GM12878 (cell line): ENCODE data around the gene METTL8.

ENCODE experiments used
- CREB1 ChIP-seq: IDR thresholded peaks from 2 replicates; pipeline ENCODE4 v1.6.1; 2012; ENCODE audit warnings: low read depth, mild to moderate bottlenecking, inconsistent platforms
- MTA3 ChIP-seq: IDR thresholded peaks from 2 replicates; pipeline ENCODE4 v1.6.1; 2012; ENCODE audit warnings: low read length, inconsistent platforms, borderline replicate concordance
- RAD21 ChIP-seq: IDR thresholded peaks from 2 replicates; pipeline ENCODE4 v1.6.1; 2011; ENCODE audit warnings: mild to moderate bottlenecking, low read depth, low read length, moderate library complexity; ENCODE audit not compliant: insufficient read depth
- TF ChIP-seq, protein P1 (sequence below), 3 experiments: IDR thresholded peaks in 2 of 3; conservative IDR thresholded peaks in 1 of 3; 2 replicates each; pipeline ENCODE4 v1.5.1; 2011; ENCODE audit warnings: low read depth in 3 of 3, low read length in 3 of 3, mild to moderate bottlenecking in 3 of 3, control low read depth in 2 of 3, moderate library complexity in 2 of 3, inconsistent platforms in 1 of 3, mixed read lengths in 1 of 3; ENCODE audit not compliant: control insufficient read depth in 2 of 3, insufficient read depth in 1 of 3; ENCODE audit errors: extremely low read depth in 1 of 3

DNA sequence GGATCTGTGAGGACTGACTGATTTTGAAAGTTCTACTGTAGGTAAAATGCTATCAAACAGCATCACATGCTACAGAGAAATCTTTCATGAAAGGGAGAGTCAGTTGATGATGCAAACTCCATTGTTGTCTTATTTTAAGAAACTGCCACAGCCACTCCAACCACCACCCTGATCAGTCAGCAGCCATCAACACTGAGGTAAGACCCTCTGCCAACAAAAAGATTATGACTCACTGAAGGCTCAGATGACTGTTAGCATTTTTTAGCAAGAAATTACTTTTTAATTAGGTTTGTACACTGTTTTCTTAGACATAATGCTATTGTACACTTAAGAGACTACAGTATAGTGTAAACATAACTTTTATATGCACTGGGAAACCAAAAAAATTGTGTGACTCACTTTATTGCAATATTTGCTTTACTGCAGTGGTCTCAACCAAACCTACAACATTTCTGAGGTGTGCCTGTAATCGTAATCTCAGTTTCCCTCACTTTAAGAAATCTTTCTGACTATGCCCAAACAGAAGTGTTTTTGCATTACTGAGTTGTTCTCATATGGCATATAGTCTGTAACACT lies 42.8 kb downstream of the METTL8 start:
- peak; percentile 61; the same call in 1 of the 2 replicates for TF ChIP-seq CREB1
- no peak for TF ChIP-seq RAD21
- no peak for TF ChIP-seq MTA3
- TF ChIP-seq, protein P1, sequence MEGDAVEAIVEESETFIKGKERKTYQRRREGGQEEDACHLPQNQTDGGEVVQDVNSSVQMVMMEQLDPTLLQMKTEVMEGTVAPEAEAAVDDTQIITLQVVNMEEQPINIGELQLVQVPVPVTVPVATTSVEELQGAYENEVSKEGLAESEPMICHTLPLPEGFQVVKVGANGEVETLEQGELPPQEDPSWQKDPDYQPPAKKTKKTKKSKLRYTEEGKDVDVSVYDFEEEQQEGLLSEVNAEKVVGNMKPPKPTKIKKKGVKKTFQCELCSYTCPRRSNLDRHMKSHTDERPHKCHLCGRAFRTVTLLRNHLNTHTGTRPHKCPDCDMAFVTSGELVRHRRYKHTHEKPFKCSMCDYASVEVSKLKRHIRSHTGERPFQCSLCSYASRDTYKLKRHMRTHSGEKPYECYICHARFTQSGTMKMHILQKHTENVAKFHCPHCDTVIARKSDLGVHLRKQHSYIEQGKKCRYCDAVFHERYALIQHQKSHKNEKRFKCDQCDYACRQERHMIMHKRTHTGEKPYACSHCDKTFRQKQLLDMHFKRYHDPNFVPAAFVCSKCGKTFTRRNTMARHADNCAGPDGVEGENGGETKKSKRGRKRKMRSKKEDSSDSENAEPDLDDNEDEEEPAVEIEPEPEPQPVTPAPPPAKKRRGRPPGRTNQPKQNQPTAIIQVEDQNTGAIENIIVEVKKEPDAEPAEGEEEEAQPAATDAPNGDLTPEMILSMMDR (IDR thresholded peaks at IDR 0.05 in 2 of 3, conservative IDR thresholded peaks at IDR 0.05 in 1 of 3; ENCODE audit: control insufficient read depth in 2 of 3, extremely low read depth in 1 of 3, insufficient read depth in 1 of 3, low read depth in 3 of 3, low read length in 3 of 3), result no peak
